22Rv1 (cell line): ENCODE results near the gene MT1M.
"Not testable (repeated sequence)": the region's sequence is repeated elsewhere in the genome, so short reads cannot be mapped to it uniquely, and the experiment has no call there.

Source experiments
- H3K27ac ChIP-seq: fragments of 450-650 bp; 2 replicates; pipeline ENCODE4 v1.5.1; 2017
- ZFX ChIP-seq: fragments of 450-650 bp; IDR thresholded peaks from 2 replicates; pipeline ENCODE4 v1.6.1; 2017; ENCODE audit warnings: antibody characterized with exemption, borderline replicate concordance
- TF ChIP-seq, protein P1 (sequence below): fragments of 450-650 bp; IDR thresholded peaks from 2 replicates; pipeline ENCODE4 v1.5.1; 2017; ENCODE audit warnings: mild to moderate bottlenecking

Gene MT1M

GRCh38 chr16:56632156-56632847 is at the start of gene MT1M:
MT1M (plus strand) TSS chr16:56632659; CDS start chr16:56632732, 73 bp downstream.
- no peak within 1 kb of the TSS for H3K27ac ChIP-seq
- no peak for TF ChIP-seq ZFX
- TF ChIP-seq, protein P1, sequence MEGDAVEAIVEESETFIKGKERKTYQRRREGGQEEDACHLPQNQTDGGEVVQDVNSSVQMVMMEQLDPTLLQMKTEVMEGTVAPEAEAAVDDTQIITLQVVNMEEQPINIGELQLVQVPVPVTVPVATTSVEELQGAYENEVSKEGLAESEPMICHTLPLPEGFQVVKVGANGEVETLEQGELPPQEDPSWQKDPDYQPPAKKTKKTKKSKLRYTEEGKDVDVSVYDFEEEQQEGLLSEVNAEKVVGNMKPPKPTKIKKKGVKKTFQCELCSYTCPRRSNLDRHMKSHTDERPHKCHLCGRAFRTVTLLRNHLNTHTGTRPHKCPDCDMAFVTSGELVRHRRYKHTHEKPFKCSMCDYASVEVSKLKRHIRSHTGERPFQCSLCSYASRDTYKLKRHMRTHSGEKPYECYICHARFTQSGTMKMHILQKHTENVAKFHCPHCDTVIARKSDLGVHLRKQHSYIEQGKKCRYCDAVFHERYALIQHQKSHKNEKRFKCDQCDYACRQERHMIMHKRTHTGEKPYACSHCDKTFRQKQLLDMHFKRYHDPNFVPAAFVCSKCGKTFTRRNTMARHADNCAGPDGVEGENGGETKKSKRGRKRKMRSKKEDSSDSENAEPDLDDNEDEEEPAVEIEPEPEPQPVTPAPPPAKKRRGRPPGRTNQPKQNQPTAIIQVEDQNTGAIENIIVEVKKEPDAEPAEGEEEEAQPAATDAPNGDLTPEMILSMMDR, result no peak

- not testable (repeated sequence) for H3K27ac ChIP-seq
Observed at GRCh38 chr16:56582911-56583310, 49.5 kb upstream of the MT1M start.

- no peak overlapping the region for H3K27ac ChIP-seq
- TF ChIP-seq, protein P1, result no peak
Observed at GRCh38 chr16:56583351-56584168, 48.9 kb upstream of the MT1M start.

- H3K27ac ChIP-seq, result no peak overlapping the region
- no peak for TF ChIP-seq ZFX
- TF ChIP-seq, protein P1, result no peak
Observed at GRCh38 chr16:56584276-56584675, 48.2 kb upstream of the MT1M start.

DNA sequence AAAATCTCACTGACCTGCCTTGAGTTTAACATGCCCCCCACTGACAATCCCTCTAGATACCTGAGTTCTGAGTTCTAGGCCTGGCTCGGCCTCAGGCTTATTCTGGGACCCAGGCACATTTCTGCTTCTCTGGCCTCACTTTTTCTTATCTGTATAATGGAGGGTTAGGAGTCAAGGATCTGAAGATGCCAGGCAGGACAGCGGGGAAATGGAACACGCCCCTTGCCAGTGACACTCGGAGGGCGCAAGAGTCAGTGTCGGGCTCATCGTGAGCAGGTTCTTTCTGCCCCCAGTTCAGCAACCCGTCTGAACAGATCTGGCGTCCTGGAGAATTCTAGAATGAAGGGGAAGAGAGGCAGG is 43.7 kb upstream of the MT1M start:
- H3K27ac ChIP-seq, result no peak overlapping the region
- TF ChIP-seq ZFX, result no peak
- TF ChIP-seq, protein P1, result no peak

DNA sequence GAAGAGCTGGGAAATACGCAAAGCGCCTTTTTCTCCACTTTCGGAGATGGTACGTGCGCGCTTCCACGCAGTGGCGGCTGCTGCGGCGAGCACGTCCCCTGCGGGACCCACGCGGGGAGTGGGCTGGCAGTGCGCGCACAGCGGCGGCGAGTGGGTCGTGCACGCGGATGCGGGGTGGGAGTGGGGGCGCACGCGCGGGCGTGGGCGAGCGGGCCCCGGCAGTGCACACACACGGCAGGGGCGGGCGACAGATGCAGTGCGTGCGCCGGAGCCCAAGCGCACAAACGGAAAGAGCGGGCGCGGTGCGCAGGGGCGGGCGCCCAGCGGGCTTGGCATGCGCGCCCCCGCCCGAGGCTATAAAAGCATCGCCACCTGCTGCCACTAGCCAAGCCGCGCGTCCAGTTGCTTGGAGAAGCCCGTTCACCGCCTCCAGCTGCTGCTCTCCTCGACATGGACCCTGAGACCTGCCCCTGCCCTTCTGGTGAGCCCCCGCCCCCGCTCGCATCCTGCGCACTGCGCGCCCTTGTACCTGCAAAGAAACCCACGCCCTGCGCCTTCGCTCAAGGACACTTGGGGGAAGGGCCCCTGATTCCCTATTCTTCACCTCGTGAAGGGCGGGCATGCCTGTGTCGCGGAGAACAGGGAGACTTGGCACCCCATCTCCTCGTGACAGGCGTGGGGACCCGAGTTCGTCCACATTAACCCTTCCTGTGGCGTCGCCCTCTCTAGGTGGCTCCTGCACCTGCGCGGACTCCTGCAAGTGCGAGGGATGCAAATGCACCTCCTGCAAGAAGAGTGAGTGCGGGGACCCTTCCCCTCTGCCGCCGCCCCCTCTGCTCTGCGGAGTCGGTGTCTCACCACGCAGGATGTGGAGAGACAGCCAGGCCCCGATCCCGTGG is 43.1 kb upstream of the MT1M start, which contains the start of gene MT3:
Gene MT3 (plus strand): TSS at position 388 of the 899 bp plus-strand sequence. CDS start 63 bp downstream, at position 451.
- no peak within 1 kb of the TSS for H3K27ac ChIP-seq
- TF ChIP-seq, protein P1, result peak; percentile 22
- TF ChIP-seq ZFX, result no peak

GRCh38 chr16:56591377-56592060 is 40.9 kb upstream of the MT1M start:
- no peak overlapping the region for H3K27ac ChIP-seq
- no peak for TF ChIP-seq ZFX
- TF ChIP-seq, protein P1, result no peak
